Natural killer cell (primary cell): ENCODE data around the gene TCF7L2. TPM values are rescaled to one million over a fixed set of nuclear protein-coding genes. Genes with fewer than 3 reads are reported as not detected.
A peak's percentile ranks its signal among the peaks of the same experiment; 100 is the strongest.

Experiments
- ATAC-seq, 3 donors: fragments of 150-1000 bp in 2 of 3; fragments of 200-7000 bp in 1 of 3; cut with Tn5 transposase; 1 replicate in 1 of 3; 2 replicates in 2 of 3; pipeline ENCODE4 v1.10.0; 2021; ENCODE audit warnings: mild to moderate bottlenecking in 2 of 3, moderate library complexity in 2 of 3
- DNase-seq, 2 donors: peaks; one replicate each; pipeline versions ENCODE4 v3.0.0 to v3.0.0-alpha.2; 2013 to 2021; ENCODE audit warnings: mixed read lengths in 1 of 2
- H3K27ac ChIP-seq: one replicate; pipeline ENCODE4 v1.5.1; 2013; ENCODE audit warnings: mild to moderate bottlenecking, low read length
- H3K27me3 ChIP-seq: one replicate; pipeline ENCODE4 v1.6.1; 2013; ENCODE audit warnings: low read length; ENCODE audit not compliant: control insufficient read depth, insufficient read depth
- H3K36me3 ChIP-seq: one replicate; pipeline ENCODE4 v1.6.1; 2013; ENCODE audit warnings: low read length; ENCODE audit not compliant: control insufficient read depth, insufficient read depth
- H3K4me1 ChIP-seq: one replicate; pipeline ENCODE4 v1.6.1; 2013; ENCODE audit warnings: low read length; ENCODE audit not compliant: control insufficient read depth, insufficient read depth
- H3K4me3 ChIP-seq: one replicate; pipeline ENCODE4 v1.5.1; 2013; ENCODE audit warnings: low read length
- H3K9me3 ChIP-seq: one replicate; pipeline ENCODE4 v1.6.1; 2013; ENCODE audit warnings: low read length; ENCODE audit not compliant: control insufficient read depth, insufficient read depth
- H3K27ac Mint-ChIP-seq, 2 donors: one replicate each; pipeline ENCODE4 v1.8.0; 2022; ENCODE audit warnings: mild to moderate bottlenecking in 2 of 2, mixed read lengths in 2 of 2, moderate library complexity in 1 of 2
- H3K27me3 Mint-ChIP-seq, 2 donors: one replicate each; pipeline ENCODE4 v1.8.0; 2022; ENCODE audit warnings: low read depth in 2 of 2, mixed read lengths in 2 of 2
- H3K36me3 Mint-ChIP-seq: one replicate; pipeline ENCODE4 v1.8.0; 2022; ENCODE audit warnings: mixed read lengths
- H3K4me1 Mint-ChIP-seq, 2 donors: one replicate each; pipeline ENCODE4 v1.8.0; 2022; ENCODE audit warnings: mixed read lengths in 2 of 2
- H3K4me3 Mint-ChIP-seq: one replicate; pipeline ENCODE4 v1.8.0; 2022; ENCODE audit warnings: mild to moderate bottlenecking, moderate library complexity, mixed read lengths
- H3K9me3 Mint-ChIP-seq, 2 donors: one replicate each; pipeline ENCODE4 v1.8.0; 2022; ENCODE audit warnings: mixed read lengths in 2 of 2
- WGBS: methylation state at CpG from one replicate; pipeline ENCODE4 v1.1.7; 2013; ENCODE audit warnings: missing lambda C conversion rate; ENCODE audit not compliant: insufficient coverage; 5-methylcytosine and 5-hydroxymethylcytosine counted together
- intact Hi-C: fragments of 100-400 bp; cut with micrococcal nuclease; formaldehyde crosslinking; loops from one replicate; pipeline ENCODE4 v1.14.2; 2022
- total RNA-seq, 4 donors: library from RNA; stranded (reverse); fragments of 120-200 nt in 1 of 4; gene quantifications; one replicate each; pipeline versions ENCODE4 v1.2.3 to v1.2.4, GENCODE V29; 2013 to 2022
- TF ChIP-seq, protein P1 (sequence below): fragments of 200-600 bp; IDR thresholded peaks from one replicate; pipeline ENCODE4 v1.8.0; 2022; ENCODE audit warnings: antibody characterized with exemption

Gene TCF7L2
- total RNA-seq, 3 donors from 2014 or later (not counting 1 experiment from before 2014, with no cell fraction given) = 10.4 to 32.7 (median 15.3) TPM

- H3K9me3 Mint-ChIP-seq = no peaks in the 10 kb centered on the region
- intact Hi-C loops = no loop called here
- H3K4me1 Mint-ChIP-seq = peaks cover 12 to 16% of the 10 kb centered on the region in 2 donors
- ATAC-seq (peak; percentile 21 to 67 (median 34)), DNase-seq (peak in 1 of 2 donors; percentile 5)
- 26% methylated on average over 14 of the region's 14 CpGs for WGBS
- H3K4me3 Mint-ChIP-seq = no peak overlapping the region
- peak overlapping the region in 1 of 2 donors; percentile 0 for H3K27ac Mint-ChIP-seq
- TF ChIP-seq, protein P1, sequence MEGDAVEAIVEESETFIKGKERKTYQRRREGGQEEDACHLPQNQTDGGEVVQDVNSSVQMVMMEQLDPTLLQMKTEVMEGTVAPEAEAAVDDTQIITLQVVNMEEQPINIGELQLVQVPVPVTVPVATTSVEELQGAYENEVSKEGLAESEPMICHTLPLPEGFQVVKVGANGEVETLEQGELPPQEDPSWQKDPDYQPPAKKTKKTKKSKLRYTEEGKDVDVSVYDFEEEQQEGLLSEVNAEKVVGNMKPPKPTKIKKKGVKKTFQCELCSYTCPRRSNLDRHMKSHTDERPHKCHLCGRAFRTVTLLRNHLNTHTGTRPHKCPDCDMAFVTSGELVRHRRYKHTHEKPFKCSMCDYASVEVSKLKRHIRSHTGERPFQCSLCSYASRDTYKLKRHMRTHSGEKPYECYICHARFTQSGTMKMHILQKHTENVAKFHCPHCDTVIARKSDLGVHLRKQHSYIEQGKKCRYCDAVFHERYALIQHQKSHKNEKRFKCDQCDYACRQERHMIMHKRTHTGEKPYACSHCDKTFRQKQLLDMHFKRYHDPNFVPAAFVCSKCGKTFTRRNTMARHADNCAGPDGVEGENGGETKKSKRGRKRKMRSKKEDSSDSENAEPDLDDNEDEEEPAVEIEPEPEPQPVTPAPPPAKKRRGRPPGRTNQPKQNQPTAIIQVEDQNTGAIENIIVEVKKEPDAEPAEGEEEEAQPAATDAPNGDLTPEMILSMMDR = no peak
- H3K27me3 Mint-ChIP-seq = no peaks in the 10 kb centered on the region
- Histone ChIP-seq H3K36me3 (no peaks in the 10 kb centered on the region), H3K4me3 (no peak overlapping the region), H3K4me1 (peaks cover 16% of the 10 kb centered on the region), H3K27ac (no peak overlapping the region), H3K9me3 (no peaks in the 10 kb centered on the region), H3K27me3 (no peaks in the 10 kb centered on the region)
- no peaks in the 10 kb centered on the region for H3K36me3 Mint-ChIP-seq
Measured at GRCh38 chr10:113169853-113170460, 219.9 kb downstream of the TCF7L2 start.

- H3K36me3 Mint-ChIP-seq = no peaks in the 10 kb centered on the region
- ATAC-seq (no peak), DNase-seq (no peak)
- Histone ChIP-seq H3K27me3 (no peaks in the 10 kb centered on the region), H3K9me3 (no peaks in the 10 kb centered on the region), H3K4me1 (peaks cover 16% of the 10 kb centered on the region), H3K36me3 (no peaks in the 10 kb centered on the region), H3K4me3 (no peak overlapping the region), H3K27ac (no peak overlapping the region)
- H3K27ac Mint-ChIP-seq = no peak overlapping the region
- no peaks in the 10 kb centered on the region for H3K9me3 Mint-ChIP-seq
- H3K4me3 Mint-ChIP-seq = no peak overlapping the region
- TF ChIP-seq, protein P1 = no peak
- peaks cover 12 to 16% of the 10 kb centered on the region in 2 donors for H3K4me1 Mint-ChIP-seq
- intact Hi-C loops = no loop called here
- WGBS = 91% methylated on average over 11 of the region's 11 CpGs
- H3K27me3 Mint-ChIP-seq = no peaks in the 10 kb centered on the region
Measured at GRCh38 chr10:113171662-113172061, 221.6 kb downstream of the TCF7L2 start.

DNA sequence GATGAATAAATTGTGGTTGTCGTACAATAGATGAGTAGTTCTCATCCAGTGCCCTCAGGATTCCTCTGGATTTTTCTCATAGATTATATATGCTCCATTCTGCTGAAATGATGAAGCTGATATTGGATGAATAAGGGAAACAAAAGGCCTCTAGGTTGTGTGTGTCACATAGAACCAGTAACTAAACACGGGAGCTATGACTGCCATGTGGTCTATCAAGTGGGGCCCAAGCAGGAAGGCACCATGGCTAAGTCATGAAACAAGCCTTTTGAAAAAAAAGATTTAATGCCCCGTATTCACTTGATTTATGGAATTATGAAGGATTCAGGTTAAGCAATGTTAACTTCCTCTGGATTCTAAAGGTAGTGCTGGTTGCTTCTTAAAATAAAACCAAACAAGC lies 225.1 kb downstream of the TCF7L2 start:
- Histone ChIP-seq H3K4me1 (peaks cover 9% of the 10 kb centered on the region), H3K4me3 (no peak overlapping the region), H3K27me3 (no peaks in the 10 kb centered on the region), H3K9me3 (no peaks in the 10 kb centered on the region), H3K36me3 (no peaks in the 10 kb centered on the region), H3K27ac (no peak overlapping the region)
- TF ChIP-seq, protein P1 = no peak
- Mint-ChIP-seq H3K9me3 (no peaks in the 10 kb centered on the region), H3K4me1 (peaks cover 5 to 7% of the 10 kb centered on the region in 2 donors), H3K4me3 (no peak overlapping the region), H3K36me3 (no peaks in the 10 kb centered on the region), H3K27ac (no peak overlapping the region), H3K27me3 (no peaks in the 10 kb centered on the region)
- ATAC-seq (no peak), DNase-seq (no peak)
- intact Hi-C loops = no loop called here
- WGBS = 52% methylated on average over 3 of the region's 3 CpGs
